ENCODE data around the gene GLT6D1.
"Not testable (repeated sequence)": the region's sequence is repeated elsewhere in the genome, so short reads cannot be mapped to it uniquely, and the experiment has no call there.

Gene GLT6D1

DNA sequence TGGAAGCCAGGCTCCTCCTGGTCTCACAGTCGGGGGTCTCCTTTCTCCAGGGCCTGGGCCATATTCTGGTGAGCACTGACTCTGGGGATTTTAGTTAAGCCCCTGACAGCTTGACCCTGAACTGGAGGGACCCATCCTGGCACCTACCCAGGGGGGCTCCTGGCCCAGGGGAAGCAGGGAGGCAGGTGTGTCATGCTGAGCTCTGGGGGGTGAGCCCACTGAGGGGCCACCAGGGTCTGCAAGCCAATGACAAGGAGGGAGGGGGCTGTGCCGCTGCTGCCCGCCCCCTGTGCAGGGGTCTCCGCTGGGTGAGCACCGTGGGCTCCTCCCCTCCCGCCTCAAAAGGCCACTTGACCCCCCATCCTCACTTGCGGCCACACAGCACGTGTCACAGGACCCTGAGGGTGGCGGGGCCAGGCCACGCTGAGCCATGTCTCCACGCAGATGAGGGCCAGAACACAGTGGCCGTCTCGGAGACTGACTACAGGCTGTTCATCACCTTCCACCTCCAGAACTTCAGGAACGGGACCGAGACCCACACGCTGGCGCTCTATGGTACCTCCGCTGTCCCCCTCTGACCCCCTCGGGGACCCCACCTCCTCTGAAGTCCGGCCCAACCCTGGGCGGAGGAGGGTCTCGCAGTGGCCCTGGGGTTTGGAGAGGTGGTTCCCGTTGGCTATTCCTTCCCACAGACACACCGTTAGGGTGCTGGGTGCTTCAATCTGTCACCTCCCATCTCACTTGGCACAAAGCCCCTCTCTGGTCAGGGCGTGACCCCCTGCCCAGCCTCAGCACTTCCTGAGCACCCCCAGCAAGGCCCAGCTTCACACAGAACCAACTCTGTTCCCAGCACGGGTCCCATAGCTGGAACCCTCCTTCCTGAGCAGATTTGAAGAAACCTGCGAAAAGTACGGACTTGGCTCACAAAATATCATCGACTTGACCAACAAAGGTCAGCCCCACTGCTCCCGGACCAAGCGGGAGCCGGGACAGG lies 25.8 kb upstream of the GLT6D1 start:
- no peak for DNase-seq

DNA sequence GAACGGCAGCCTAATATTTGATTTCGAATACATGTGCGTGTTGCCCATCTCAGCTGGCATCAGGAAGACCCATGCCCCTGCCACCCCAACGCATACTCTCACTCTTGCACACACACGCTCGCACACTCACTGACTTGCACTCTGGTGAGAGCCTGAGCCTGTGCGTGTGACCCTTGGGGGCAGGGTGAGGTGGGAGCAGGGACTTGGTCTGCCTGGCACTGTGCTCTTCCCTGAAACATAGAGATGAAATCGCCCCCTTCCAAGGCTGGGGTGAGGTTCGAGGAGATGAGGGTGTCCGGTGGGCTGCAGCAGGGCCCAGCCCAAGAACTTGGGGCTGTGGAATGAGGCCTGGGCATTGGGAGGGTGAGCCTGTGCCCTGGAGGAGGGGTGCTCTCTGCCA lies 24.9 kb upstream of the GLT6D1 start:
- no peak for DNase-seq

DNA sequence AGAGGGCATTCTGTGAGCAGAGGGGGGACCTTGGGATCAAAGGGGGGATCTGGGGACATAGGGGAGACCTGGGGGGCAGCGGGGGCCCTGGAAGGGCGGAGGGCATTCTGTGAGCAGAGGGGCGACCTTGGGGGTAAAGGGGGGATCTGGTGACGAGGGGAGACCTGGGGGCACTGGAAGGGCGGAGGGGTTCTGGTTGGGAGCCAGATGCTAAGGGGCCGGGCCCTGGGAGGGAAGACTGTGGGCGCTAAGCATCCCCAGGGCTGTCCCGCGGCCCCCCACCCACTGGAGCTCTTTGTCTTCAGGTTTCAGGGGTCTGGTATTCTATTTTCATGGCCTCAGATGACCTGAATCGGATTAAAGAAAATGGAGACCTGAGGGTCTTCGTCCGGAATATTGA lies 24.5 kb upstream of the GLT6D1 start:
- DNase-seq: no peak

DNA sequence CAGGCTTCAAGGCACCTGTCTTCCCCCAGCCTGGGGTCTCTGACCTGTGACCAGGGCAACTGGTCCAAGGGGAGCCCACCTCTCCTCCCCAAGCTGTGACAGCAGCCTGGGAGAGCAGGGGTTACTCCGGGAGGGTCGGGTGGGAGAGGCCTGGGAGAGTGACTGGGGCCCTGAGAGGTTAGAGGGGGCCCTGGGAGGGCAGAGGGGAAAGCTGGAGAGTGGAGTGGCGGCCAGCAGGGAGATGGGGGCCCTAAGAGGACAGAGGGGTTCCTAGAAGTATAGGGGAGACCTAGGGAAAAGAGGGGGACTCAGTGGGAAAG lies 24.1 kb upstream of the GLT6D1 start:
- DNase-seq: no peak

DNA sequence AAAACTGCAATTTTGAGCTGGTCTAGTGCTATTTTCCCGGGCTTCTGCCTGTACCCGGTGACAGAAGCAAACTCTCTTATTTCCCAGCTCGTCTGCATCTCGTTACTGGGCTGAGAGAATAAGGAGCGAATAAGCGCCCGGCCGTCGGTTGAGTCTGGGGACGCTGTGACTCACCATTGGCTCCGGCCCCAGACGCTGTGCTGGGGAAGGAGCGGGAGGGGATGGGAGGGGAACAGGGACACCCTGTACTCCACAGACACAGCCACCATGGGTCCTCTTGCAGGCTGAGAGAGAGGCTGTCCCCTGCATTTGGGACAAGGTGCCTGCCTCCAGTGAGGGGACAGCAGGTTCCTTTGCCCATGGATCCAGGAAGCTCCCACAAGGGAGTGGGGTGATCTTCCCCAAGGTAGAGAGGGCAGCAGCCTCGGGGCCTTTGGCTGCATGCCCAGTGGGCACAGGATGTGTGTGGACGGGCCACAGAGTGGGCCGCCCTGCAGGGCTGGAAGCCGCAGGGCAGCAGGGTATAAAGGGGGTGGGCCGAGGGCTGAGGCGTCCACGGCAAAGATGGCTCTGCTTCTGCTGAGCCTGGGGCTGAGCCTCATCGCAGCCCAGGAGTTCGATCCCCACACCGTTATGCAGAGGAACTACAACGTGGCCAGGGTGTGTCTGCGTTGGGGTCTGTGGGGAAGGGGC lies 23.6 kb upstream of the GLT6D1 start, which contains the start of gene LCN9:
Gene LCN9 (plus strand): TSS at position 552 of the 693 bp plus-strand sequence. CDS start 13 bp downstream, at position 565.
- no peak for DNase-seq

DNA sequence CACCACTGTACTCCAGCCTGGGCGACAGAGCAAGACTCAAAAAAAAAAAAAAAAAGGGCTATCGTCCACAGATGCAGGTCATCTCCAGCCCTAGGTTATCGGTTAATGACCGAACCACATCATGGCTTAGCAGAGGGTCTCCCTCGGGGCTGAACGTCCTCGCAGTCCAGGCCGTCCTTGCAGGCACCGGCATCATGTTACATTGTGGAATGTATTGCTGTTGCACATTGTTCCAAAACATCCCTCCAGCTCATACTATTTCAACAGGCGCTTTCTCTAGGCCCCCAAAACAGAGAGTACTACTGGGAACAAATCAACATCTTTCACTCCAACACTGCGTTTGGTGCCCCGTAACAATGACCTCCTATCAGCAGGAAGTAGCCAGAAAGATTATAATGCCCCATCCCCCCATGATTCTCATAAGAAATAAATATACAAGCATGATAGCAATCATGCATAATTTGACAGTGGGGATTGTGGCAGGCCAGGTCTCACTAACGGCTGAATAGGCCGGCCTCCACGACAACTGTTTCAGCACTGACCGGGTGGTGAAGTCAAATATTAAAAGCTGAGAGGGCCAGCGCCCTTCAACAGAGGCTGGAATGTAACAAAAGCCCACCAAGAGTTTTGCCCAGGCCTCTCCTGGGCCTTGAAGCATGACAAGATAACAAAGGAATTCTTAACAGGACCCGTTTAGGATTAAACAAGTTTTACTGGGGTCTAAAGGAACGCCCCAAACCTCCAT lies 22.6 kb upstream of the GLT6D1 start:
- no peak for DNase-seq

DNA sequence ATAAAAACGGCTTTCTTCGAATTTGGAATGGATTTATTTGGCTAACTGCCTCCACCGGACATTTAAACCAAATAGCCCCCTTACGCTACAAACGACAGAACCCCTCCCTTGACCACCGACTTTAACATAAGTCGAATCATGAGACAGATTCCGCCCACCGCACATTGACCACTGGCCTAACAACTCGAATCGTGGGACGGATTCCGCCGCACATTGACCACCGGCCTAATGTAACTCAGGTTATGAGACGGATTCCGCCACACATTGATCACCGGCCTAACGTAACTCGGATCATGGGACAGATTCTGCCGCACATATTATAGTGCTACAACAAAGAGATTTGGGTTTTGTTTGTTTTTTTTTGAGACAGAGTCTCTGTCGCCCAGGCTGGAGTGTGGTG lies 21.1 kb upstream of the GLT6D1 start:
- DNase-seq: no peak

DNA sequence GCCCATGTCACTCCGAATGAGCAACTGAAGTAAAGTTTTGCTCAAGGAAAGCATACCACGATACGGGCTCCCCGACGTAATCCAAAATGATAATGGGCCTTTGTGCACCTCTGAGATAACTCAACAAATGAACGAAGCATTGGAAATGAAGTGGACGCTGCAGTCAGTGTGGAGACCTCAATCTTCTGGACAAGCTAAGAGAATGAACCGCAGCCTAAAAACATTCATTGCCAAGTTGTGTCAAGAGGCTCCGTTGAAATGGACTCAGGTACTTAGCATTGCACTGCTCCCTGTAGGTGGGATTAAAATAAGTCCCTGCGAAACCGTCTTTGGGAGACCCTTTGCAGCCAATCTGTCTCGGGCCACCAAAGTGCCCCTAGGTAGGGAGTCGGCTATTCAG lies 19.9 kb upstream of the GLT6D1 start:
- no peak for DNase-seq

DNA sequence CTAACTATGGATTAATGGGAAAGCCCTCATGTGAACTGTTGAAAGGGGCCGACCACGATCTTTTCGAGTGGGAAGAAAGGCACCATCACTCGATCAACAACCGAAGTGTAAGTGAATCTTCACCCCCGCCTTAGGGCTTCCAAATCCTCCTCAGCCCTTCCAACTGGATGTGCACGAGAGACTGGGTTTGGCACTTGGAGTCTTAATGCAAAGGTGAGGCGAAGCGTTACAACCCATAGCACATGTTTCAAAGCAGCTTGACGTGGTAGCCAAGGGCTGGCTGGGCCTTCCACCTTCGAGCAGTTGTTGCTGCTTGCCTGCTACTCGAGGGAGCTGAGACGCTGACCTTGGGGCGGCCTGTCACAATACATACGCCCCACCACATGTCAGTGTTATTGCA lies 18.1 kb upstream of the GLT6D1 start:
- no peak for DNase-seq

DNA sequence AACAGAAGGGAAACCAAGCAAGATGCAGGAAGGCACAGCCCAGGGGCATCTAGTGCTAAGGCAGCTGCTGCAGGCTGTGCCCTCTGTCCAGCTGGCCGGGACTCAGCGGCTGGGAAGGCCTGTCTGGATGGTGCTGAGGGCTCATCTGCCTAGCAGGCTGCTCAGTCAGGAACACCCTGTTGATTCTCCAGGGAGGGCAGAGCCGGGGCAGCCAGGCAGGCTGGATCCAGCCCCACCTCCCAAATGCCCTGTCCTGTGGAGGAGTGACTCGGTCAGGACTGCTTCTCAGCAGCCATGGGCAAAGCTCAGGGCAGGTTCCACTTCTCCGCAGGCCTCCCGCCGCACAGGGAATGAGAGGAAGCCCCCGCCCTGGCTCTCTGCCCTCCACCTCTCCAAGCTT lies 16.0 kb upstream of the GLT6D1 start:
- DNase-seq: no peak

DNA sequence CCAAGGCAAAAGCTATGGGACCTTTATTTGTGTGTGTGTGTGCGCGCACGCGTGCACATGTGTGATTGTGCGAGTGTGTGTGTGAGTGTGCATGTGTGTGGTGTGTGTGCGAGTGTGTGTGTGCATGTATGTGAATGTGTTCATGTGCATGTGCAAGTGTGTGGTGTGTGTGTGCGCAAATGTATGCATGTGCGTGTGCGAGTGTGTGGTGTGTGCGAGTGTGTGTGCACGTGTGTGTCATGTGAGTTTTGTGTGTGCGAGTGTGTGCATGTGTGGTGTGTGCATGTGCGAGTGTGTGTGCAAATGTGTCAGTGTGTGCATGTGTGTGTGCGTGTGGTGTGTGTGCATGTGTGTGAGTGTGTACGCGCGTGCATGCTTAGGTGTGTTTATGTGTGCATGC lies 11.1 kb upstream of the GLT6D1 start:
- no peak for DNase-seq

DNA sequence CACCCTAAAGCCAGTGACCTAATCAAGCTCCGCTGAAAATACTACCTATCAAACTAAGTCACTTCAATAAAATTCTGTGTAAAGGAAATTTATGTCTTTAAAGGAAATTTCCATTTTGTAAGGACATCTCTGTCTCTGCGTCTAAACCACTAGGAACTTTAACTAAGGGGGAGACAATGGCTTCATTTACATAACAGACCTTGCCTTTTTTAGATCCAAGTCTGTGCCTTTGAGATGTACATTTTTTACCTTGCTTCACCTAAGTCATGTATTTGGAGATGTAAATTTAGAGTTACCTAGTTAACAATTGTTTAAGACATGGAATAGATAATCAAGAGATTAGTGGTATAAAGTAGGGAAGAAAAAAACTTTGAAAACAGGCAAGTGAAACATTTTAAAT lies 10.2 kb upstream of the GLT6D1 start:
- DNase-seq: no peak

DNA sequence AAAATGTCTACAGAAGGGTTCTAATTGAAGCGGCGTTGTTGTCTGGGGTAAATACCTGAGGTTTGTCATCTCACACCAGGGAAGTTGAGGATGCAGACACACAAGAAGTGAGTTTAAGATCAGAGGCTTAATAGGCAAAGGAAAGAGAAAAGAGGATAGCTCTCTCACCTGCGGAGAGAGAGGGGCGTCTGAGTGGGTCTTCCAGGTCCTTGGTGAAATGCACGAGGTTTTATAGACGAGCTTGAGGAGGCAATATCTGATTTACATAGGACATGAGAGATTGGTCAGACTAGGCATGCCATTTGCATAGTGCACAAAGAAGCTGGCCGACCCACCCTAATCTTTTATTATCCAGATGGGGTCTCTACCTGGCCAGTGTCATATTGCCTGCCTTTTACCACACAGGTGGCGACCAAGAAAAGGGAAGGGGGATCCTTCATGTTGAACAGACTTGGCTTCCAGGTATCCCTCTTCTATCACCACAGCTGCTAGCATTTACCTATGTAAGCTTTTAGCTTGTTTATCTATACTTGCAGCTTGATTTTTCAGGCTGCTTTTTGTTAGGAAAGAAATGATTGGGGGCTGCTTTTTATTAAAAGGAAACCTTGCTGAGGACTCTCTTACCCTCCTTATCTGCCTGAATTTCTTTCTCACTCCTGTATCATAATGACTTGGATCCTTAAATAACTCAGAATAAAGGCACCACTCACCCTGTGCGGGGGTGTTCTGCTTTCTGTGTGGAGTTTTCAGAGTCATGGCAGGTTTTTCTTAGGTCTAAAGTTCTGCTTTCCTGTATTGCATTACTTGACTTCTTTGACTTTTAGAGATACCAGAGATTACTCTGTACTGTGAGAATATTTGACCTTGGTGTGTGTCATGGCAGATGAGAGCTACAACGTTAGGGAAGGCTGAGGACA lies 9.4 kb upstream of the GLT6D1 start:
- no peak for DNase-seq

DNA sequence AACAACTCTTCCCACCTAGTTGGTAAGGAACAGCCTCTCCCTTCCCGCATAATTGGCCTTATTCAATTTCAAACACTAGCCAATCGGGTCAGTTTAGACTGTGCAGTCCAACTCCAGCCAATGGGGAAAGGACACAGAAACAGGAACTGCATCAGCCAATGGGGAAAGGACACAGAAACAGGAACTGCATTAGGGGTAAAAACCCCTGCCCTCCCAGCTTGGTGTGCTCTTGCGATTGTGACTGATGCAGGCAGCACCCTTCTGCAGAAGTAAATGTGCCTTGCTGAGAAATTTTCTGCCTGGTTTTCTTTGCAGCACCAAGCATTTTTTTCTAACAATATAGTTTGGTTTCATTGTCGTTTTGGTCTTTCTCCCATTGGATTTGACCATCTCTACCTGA lies 8.5 kb upstream of the GLT6D1 start:
- DNase-seq: no peak

DNA sequence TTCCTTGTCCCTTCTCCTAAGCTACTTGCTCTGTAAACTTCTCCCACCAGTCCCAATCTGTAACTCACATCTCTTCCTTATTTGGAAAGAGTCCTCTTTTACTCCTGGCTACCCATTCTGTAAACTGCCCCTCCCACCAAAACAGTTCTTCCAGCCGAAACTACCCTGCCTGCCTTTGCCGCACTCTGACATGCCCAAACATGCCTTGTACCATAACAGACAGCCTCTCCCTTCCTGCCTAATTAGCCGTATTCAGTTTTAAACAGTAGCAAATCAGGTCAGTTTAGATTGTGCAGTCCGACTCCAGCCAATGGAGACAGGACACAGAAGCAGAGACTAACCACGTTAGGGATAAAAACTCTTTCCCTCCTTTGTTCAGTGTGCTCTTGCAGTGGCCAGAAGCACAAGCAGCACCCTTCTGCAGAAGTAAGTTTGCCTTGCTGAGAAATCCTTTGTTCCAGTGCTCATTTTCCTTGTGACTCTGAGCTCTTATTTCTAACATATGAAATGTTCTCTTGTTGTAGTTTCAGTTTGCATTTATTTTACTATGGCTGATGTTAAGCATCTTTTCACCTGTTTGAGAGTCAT lies 5.4 kb upstream of the GLT6D1 start:
- no peak for DNase-seq

DNA sequence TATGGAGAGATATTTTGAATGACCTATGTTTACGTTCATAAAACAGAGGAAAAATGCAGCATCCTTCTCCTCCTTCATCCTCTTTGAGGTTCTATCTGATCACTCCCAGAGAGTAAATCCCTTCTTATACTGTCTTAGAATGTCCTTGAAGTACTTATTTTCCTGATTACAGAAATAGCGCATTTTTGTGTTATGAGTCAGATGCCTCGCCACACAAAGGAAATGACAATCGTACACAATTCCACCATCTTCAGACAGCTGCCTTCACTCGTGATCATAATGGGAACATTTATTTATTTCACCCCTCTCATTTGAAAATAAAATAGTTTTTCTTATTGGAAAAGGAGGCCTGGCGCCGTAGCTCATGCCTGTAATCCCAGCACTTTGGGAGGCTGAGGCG lies 2.4 kb upstream of the GLT6D1 start:
- DNase-seq: no peak

DNA sequence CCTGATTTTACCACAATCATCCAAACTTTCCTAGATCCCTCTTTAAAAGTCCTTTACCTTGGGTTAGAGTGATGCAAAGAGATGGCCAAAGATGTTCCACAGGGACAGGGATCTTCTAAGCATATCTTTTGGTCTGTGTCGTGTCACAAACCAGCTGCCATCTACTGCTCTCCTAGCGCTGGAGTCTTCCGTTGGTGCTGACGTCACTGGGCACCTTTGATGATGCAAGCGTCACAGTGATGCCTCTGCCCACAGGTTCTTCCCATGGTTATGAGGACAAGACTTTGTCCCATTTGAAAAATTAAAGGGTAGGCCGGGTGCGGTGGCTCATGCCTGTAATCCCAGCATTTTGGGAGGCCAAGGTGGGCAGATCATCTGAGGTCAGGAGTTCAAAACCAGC lies 1.7 kb upstream of the GLT6D1 start:
- no peak for DNase-seq

DNA sequence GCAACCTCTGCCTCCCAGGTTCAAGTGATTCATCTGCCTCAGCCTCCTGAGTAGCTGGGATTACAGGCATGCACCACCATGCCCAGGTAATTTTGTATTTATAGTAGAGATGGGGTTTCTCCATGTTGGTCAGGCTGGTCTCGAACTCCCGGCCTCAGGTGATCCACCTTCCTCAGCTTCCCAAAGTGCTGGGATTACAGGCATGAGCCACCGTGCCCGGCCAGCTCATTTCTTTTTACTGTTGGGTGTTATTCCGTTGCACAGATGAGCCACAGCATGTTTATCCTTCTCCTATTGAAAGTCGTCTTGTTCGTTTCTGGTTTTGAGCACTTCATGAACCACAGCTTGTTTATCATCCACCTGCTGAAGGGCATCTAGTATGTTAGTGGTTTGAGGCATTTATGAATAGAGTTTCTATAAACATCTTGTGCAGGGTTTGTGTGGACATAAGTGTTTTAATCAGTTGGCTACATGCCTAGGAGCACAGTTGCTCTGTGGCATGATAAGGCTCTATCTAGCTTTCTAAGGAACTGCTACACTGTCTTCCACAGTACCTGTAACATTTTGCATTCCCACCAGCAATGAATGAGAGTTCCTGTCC lies 2.3 kb downstream of the GLT6D1 start:
- not testable (repeated sequence) for DNase-seq

DNA sequence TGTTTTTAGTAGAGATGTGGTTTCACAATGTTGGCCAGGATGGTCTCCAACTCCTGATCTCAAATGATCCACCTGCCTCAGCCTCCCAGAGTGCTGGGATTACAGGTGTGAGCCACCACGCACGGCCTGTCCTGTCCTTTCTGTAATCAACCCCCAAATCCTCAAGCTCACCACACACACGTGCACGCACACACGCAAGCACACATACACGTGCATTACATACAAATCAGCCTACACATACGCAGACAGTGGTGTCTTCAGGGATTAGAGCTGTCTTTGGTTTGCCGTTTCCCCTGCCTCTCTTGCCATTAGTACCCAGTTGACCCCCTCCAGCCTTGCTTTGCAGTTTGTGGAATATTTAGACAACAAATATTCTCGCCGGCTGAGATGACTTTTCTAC lies 6.5 kb downstream of the GLT6D1 start:
- DNase-seq: no peak

DNA sequence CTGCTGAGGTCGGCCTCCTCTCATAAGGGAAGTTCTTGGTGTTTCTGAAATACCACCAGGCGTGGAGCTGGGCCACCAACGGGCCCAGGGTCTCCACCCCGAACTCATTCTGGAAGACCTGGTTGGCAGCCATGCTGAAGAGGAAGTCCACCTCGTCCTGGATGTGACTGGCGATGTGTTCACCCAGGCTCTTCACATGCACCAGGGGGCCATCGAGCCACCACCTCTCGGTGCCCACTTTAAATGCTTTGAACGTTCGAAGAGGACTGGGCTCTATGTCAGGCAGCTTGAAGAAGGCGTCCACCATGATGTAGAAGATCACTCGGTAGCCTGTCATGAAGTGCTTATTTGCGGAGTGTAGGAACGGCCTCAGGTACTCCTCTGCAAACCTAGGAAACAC lies 15.1 kb downstream of the GLT6D1 start:
- no peak for DNase-seq

DNA sequence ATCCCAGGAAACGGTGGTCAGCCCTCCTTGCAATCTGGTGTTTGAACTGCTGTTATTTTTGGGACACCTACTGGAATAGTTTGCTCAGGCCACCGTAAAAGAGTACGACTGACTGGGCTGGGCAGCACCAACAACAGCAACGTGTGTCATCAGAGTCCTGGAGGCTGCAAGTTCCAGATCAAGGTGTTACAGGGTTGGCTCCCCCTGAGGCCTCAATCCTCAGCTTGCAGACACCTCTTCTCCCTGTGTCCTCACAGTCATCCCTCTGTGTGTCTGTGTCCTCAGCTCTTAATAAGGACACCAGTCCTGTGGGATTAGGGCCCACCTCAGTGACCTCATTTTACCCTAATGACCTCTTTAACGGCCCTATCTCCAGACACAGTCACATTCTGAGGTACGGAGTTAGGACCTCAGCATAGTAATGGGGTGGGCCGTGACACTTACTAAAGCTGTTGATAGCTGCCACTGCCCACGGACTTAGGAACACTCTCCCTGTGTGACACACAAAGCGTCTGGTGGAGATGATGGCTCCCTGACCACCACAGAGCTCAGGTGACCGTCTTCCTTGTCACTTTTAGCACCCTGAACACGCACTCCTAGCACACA lies 16.8 kb downstream of the GLT6D1 start:
- DNase-seq: no peak
